Breast epithelium (tissue), 3 donors: ENCODE data around the gene PPP1R26.

Experiments used
- CTCF ChIP-seq, 3 donors: fragments of 450-650 bp; IDR thresholded peaks; one replicate each; pipeline ENCODE4 v1.5.1; 2016 to 2017; ENCODE audit warnings: antibody characterized with exemption in 3 of 3, mild to moderate bottlenecking in 3 of 3, moderate library complexity in 3 of 3
- POLR2AphosphoS5 ChIP-seq, 3 donors: sonication (generic); formaldehyde crosslinking; IDR thresholded peaks; one replicate each; pipeline ENCODE4 v1.6.1; 2017; ENCODE audit warnings: antibody characterized with exemption in 3 of 3

- TF ChIP-seq POLR2AphosphoS5 (IDR thresholded peaks at IDR 0.05) (no peak), CTCF (IDR thresholded peaks at IDR 0.05) (no peak)
Observed at GRCh38 chr9:135505406-135506187, 26.0 kb downstream of the PPP1R26 start.
